ENCODE data around the gene WDR87. TPM values are rescaled to one million over a fixed set of nuclear protein-coding genes. Genes with fewer than 3 reads are reported as not detected.
A peak's percentile ranks its signal among the peaks of the same experiment; 100 is the strongest.

WDR87 gene
- total RNA-seq, 1 experiment from 2014 or later: not detected

GRCh38 chr19:37933937-37934358 is 27.6 kb upstream of the WDR87 start (continued):
- TF ChIP-seq YY1 (IDR thresholded peaks at IDR 0.05; ENCODE audit: extremely low read depth, insufficient replicate concordance, low read depth, low read length) (no peak), CBX3 (IDR thresholded peaks at IDR 0.05; ENCODE audit: low read depth) (no peak), SRF (IDR thresholded peaks at IDR 0.05; ENCODE audit: low read depth) (no peak), SP1 (IDR thresholded peaks at IDR 0.05; ENCODE audit: low read depth) (no peak), TCF7L2 (IDR thresholded peaks at IDR 0.05; ENCODE audit: borderline replicate concordance, extremely low read depth, insufficient read depth, insufficient read length) (no peak), JUND (IDR thresholded peaks at IDR 0.05) (no peak)

GRCh38 chr19:37932985-37933936 is 26.9 kb upstream of the WDR87 start:
- Histone ChIP-seq H3K36me3 (ENCODE audit: control insufficient read depth in 1 of 2, insufficient read depth in 2 of 2, low read length in 2 of 2) (no peaks in the 10 kb centered on the region; a peak in 1 of 4 replicates), H3K4me2 (ENCODE audit: low read length) (peak overlapping the region; percentile 87), H3K4me1 (ENCODE audit: control insufficient read depth in 1 of 2, insufficient read depth in 2 of 2, low read length in 2 of 2) (peaks cover 55 to 75% of the 10 kb centered on the region in 2 experiments), H3K9ac (ENCODE audit: low read length) (peak overlapping the region; percentile 60), H3K4me3 (replicated peaks in 1 of 2; ENCODE audit: low read depth in 1 of 2, low read length in 2 of 2) (peak overlapping the region; percentile 30 to 49), H3K9me3 (ENCODE audit: control insufficient read depth in 1 of 2, insufficient read depth in 1 of 2, low read depth in 1 of 2, low read length in 2 of 2) (no peaks in the 10 kb centered on the region), H3K79me2 (ENCODE audit: insufficient read depth, low read length) (peaks cover 82% of the 10 kb centered on the region), H3K9me2 (ENCODE audit: insufficient read depth) (no peaks in the 10 kb centered on the region), H2AFZ (ENCODE audit: low read depth, low read length, poor library complexity, severe bottlenecking) (no peak overlapping the region), H3K27me3 (ENCODE audit: insufficient read depth, low read length) (no peaks in the 10 kb centered on the region), H3K27ac (ENCODE audit: low read depth, low read length) (peak overlapping the region; percentile 88), H4K20me1 (ENCODE audit: insufficient read depth) (no peaks in the 10 kb centered on the region)
- RAD21 ChIA-PET (ENCODE audit: low non-redundant PET in 1 of 2, low total read pairs in 2 of 2, uncharacterized antibody in 2 of 2, unreplicated experiment in 2 of 2): interaction anchor here (1.8 to 2.3 kb wide), 2 partner anchors 26 to 53 kb away, joined by 5 to 7 read pairs; partner anchors contain the start of genes SIPA1L3 (in 1 of the 2) and WDR87 (in 1 of the 2)
- POLR2A ChIA-PET: interaction anchor here (2.2 kb wide), 1 partner anchor 70 kb away, joined by 18 read pairs; no protein-coding TSS in a partner anchor
- DNase-seq (ENCODE audit: low read depth, low spot score): no peak
- intact Hi-C loops (cut with micrococcal nuclease): loop anchor here (10.0 kb wide), 1 partner anchor 52 kb away; no protein-coding TSS in a partner anchor
- CTCF ChIA-PET: interaction anchor here (1.4 to 2.0 kb wide), 4 partner anchors 27 to 111 kb away, joined by 4 to 12 read pairs (median 6); partner anchors contain the start of genes SIPA1L3 and WDR87
- ATAC-seq: peak; percentile 59
- BruUV-seq (replicated peaks): TSS peak; percentile 14
- TF ChIP-seq JUND (IDR thresholded peaks at IDR 0.05) (peak; percentile 67), FOSL1 (IDR thresholded peaks at IDR 0.05; ENCODE audit: low read depth) (peak; percentile 65), ZFX (IDR thresholded peaks at IDR 0.05) (no peak), EZH2 (IDR thresholded peaks at IDR 0.05) (no peak), CEBPB (IDR thresholded peaks at IDR 0.05; ENCODE audit: low read depth) (no peak), RAD21 (IDR thresholded peaks at IDR 0.05; ENCODE audit: low read depth) (no peak; the same call in 1 of the 2 replicates), ATF3 (IDR thresholded peaks at IDR 0.05) (no peak), POLR2A (IDR thresholded peaks at IDR 0.05; ENCODE audit: borderline replicate concordance, extremely low read depth, insufficient read depth, insufficient read length) (no peak), TCF7L2 (IDR thresholded peaks at IDR 0.05; ENCODE audit: borderline replicate concordance, extremely low read depth, insufficient read depth, insufficient read length) (no peak), CTCF (IDR thresholded peaks at IDR 0.05 in 2 of 3, conservative IDR thresholded peaks at IDR 0.05 in 1 of 3; ENCODE audit: borderline replicate concordance in 1 of 3, insufficient read depth in 1 of 3, low read depth in 2 of 3, low read length in 2 of 3) (no peak), MAX (IDR thresholded peaks at IDR 0.05) (peak; percentile 49), SP1 (IDR thresholded peaks at IDR 0.05; ENCODE audit: low read depth) (peak; percentile 26; the same call in 1 of the 2 replicates), SRF (IDR thresholded peaks at IDR 0.05; ENCODE audit: low read depth) (no peak)

Data from HCT116 (cell line).